ENCODE data around the gene CEP250.

CEP250 gene

GRCh38 chr20:35473684-35474083, 18.3 kb downstream of the CEP250 start:
- no peak overlapping the region for H3K4me3 ChIP-seq (ENCODE audit: low read depth, low read length)
- no peak for DNase-seq (ENCODE audit: low read depth)
- in situ Hi-C loops (cut with HindIII; ENCODE audit: low sequenced_read_pairs): loop anchor here (10.0 kb wide), 1 partner anchor 261 kb away; no protein-coding TSS in a partner anchor
- no peak for TF ChIP-seq CTCF (IDR thresholded peaks at IDR 0.05; ENCODE audit: low read depth, low read length, missing control alignments)

- in situ Hi-C loops (cut with HindIII; ENCODE audit: low sequenced_read_pairs): loop anchor here (10.0 kb wide), 1 partner anchor 260 kb away; no protein-coding TSS in a partner anchor
- H3K4me3 ChIP-seq (ENCODE audit: low read depth, low read length): no peak overlapping the region
- no peak for DNase-seq (ENCODE audit: low read depth)
- no peak for TF ChIP-seq CTCF (IDR thresholded peaks at IDR 0.05; ENCODE audit: low read depth, low read length, missing control alignments)
Measured at GRCh38 chr20:35474303-35474871, 19.0 kb downstream of the CEP250 start.

- in situ Hi-C loops (cut with HindIII; ENCODE audit: low sequenced_read_pairs): loop anchor here (10.0 kb wide), 1 partner anchor 259 kb away; no protein-coding TSS in a partner anchor
- no peak for DNase-seq (ENCODE audit: low read depth)
- TF ChIP-seq CTCF (IDR thresholded peaks at IDR 0.05; ENCODE audit: low read depth, low read length, missing control alignments): no peak
- no peak overlapping the region for H3K4me3 ChIP-seq (ENCODE audit: low read depth, low read length)
Measured at GRCh38 chr20:35476288-35476687, 20.9 kb downstream of the CEP250 start.

GRCh38 chr20:35478804-35479472, 23.5 kb downstream of the CEP250 start:
- in situ Hi-C loops (cut with HindIII; ENCODE audit: low sequenced_read_pairs): loop anchor here (10.0 kb wide), 1 partner anchor 256 kb away; no protein-coding TSS in a partner anchor
- H3K4me3 ChIP-seq (ENCODE audit: low read depth, low read length): no peak overlapping the region
- DNase-seq (ENCODE audit: low read depth): no peak
- TF ChIP-seq CTCF (IDR thresholded peaks at IDR 0.05; ENCODE audit: low read depth, low read length, missing control alignments): peak; percentile 23

- no peak overlapping the region for H3K4me3 ChIP-seq (ENCODE audit: low read depth, low read length)
- DNase-seq (ENCODE audit: low read depth): no peak
- in situ Hi-C loops (cut with HindIII; ENCODE audit: low sequenced_read_pairs): loop anchor here (10.0 kb wide), 1 partner anchor 255 kb away; no protein-coding TSS in a partner anchor
- no peak for TF ChIP-seq CTCF (IDR thresholded peaks at IDR 0.05; ENCODE audit: low read depth, low read length, missing control alignments)
Measured at GRCh38 chr20:35479798-35480197, 24.4 kb downstream of the CEP250 start.

- H3K4me3 ChIP-seq (ENCODE audit: low read depth, low read length): no peak overlapping the region
- no peak for DNase-seq (ENCODE audit: low read depth)
- in situ Hi-C loops (cut with HindIII; ENCODE audit: low sequenced_read_pairs): no loop called here
- TF ChIP-seq CTCF (IDR thresholded peaks at IDR 0.05; ENCODE audit: low read depth, low read length, missing control alignments): no peak
Measured at GRCh38 chr20:35487479-35487878, 32.1 kb downstream of the CEP250 start.

All from astrocyte of the cerebellum (primary cell).